Measurements from ENCODE around the gene FBXO4.

The FBXO4 gene

DNA sequence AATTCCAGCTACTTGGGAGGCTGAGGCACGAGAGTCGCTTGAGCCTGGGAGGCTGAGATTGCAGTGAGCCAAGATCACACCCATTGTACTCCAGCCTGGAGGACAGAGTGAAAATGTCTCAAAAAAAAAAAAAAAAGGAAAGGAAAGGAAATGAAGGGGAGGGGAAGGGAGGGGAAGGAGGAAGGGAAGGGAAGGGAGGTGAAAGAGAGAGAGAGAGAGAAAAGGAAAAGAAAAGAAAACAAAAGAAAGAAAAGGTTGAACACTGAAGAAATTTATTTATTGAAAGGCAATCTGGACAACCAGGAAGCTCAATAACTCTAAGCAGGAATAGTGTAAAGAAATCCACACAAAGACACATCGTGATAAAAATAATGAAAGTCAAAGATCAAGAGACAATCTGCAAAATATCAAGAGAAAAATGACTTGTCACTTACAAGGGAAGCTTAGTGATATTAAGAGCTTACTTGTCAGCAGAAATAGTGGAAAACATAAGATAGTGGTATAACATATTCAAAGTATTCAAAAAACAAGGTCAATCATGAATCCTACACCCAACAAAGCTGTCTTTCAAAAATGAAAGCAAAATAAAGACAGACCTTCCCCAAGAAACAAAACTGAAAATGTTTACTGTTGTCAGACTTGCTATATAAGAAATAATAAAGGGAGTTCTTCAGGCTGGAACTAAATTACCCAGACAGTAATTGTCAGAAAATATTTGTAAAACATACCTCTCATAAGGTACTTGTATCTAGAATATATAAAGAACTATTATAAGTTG lies 31.8 kb upstream of the FBXO4 start:
- Histone ChIP-seq H3K36me3 (ENCODE audit: control insufficient read depth in 1 of 2, insufficient read depth in 2 of 2, low read length in 2 of 2) (no peaks in the 10 kb centered on the region), H3K4me1 (ENCODE audit: control insufficient read depth in 1 of 2, insufficient read depth in 2 of 2, low read length in 2 of 2) (no peaks in the 10 kb centered on the region), H3K27me3 (ENCODE audit: low read depth, low read length) (no peaks in the 10 kb centered on the region), H3K4me3 (ENCODE audit: low read depth in 1 of 2, low read length in 2 of 2) (no peak overlapping the region), H3K27ac (ENCODE audit: low read length) (no peak overlapping the region), H3K9me3 (ENCODE audit: control insufficient read depth in 1 of 2, low read length in 2 of 2) (no peaks in the 10 kb centered on the region)

DNA sequence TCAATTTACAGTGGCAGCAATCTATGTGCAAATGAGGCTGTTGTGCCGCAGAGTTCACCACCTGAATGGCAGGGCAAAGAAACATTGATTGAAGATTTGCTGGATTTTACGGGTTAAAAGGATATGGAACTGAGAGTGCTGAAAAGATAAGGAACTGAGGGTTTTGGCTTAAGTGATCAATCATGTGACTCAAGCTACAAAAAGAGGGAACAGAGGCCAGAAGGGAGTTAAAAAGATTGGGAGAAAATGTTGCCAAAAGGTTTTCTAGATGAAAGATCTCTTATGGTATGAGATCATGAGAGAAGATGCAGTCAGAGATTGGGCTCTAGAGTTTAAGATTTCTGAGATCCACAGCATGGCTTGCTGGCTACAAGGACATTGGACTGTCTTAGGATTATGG lies 28.9 kb upstream of the FBXO4 start:
- Histone ChIP-seq H3K4me3 (ENCODE audit: low read depth in 1 of 2, low read length in 2 of 2) (no peak overlapping the region), H3K4me1 (ENCODE audit: control insufficient read depth in 1 of 2, insufficient read depth in 2 of 2, low read length in 2 of 2) (no peaks in the 10 kb centered on the region), H3K27ac (ENCODE audit: low read length) (no peak overlapping the region)

DNA sequence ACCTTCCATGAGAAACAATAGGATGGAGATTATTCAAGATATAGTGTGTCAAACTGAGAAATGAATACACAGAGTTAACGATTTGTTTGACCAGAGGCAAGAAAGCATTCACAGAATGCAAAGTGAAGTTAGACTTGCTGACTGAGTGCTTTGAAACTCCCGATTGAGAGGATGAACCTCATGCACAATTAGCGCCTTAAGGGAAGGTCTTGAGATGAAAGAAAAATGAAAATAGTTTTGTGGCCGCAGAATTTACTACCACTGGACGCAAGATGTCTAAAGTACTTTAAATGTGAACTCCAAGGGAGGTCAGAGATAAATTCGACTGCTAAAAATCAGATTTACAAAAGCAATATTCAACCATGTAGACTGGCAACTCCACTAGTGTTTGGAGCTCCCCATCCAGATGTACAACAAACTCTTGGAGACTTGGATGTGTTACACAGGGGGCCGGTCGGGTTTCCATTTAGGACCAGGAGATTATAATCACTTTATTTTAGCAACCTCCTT lies 21.6 kb upstream of the FBXO4 start:
- Histone ChIP-seq H3K9me3 (ENCODE audit: control insufficient read depth in 1 of 2, low read length in 2 of 2) (no peaks in the 10 kb centered on the region), H3K36me3 (ENCODE audit: control insufficient read depth in 1 of 2, insufficient read depth in 2 of 2, low read length in 2 of 2) (peaks cover 10 to 16% of the 10 kb centered on the region in 2 donors), H3K4me1 (ENCODE audit: control insufficient read depth in 1 of 2, insufficient read depth in 2 of 2, low read length in 2 of 2) (peaks cover 13 to 20% of the 10 kb centered on the region in 2 donors), H3K27me3 (ENCODE audit: low read depth, low read length) (no peaks in the 10 kb centered on the region), H3K27ac (ENCODE audit: low read length) (peak overlapping the region; percentile 85), H3K4me3 (ENCODE audit: low read depth in 1 of 2, low read length in 2 of 2) (peak overlapping the region; percentile 86 to 88)

More for the DNA sequence above, 28.9 kb upstream of the FBXO4 start:
- H3K9me3 ChIP-seq (ENCODE audit: control insufficient read depth in 1 of 2, low read length in 2 of 2), result no peaks in the 10 kb centered on the region
- H3K27me3 ChIP-seq (ENCODE audit: low read depth, low read length), result no peaks in the 10 kb centered on the region
- no peaks in the 10 kb centered on the region for H3K36me3 ChIP-seq (ENCODE audit: control insufficient read depth in 1 of 2, insufficient read depth in 2 of 2, low read length in 2 of 2)

DNA sequence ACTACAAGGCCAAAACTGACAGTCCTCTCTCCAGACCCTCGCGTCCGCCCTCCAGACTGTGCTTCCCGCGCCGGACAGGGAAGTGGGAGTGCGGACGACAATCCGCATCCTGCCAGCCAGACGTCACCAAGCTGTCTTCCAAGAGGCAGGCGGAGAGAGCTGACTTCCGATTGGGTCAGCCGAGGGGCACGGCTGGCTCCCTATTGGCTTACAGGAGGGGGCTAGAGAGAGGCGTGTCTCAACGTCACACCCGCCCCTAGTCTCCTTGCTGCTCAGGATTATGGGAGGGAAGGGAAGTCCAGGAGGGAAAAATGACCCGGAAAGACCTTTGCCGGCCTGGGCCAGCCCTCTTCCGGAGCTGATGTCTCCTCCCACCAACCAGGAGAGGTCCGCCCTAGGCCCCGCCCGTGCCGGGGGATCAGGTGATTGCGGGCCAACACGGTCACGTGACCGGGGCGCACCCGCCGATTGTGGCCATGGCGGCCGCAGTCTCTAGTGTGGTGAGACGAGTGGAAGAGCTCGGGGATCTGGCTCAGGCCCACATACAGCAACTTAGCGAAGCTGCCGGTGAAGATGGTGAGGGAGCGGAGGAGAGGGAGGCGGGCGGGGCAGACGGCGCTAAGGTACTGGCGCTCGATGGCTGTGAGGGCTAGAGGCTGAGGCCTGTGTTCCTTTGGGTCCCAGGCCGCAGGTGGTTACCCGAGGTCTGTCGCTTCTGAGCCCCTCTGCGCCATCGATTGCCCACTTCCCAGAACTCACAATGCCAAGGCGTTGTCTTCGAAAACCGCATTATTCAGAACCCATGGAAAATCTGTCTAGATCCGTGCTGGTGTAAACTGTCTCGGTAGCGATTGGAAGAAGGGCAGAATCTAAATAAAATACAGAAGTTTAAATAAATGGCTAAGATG lies 20.9 kb upstream of the FBXO4 start, which contains the start of gene RIMOC1:
Gene RIMOC1, plus strand, starts transcription at position 453 of the 908 bp plus-strand sequence. Its CDS starts 24 bp downstream, at position 477.
- Histone ChIP-seq H3K4me3 (ENCODE audit: low read depth in 1 of 2, low read length in 2 of 2) (peak within 1 kb of the TSS; percentile 86 to 88), H3K4me1 (ENCODE audit: control insufficient read depth in 1 of 2, insufficient read depth in 2 of 2, low read length in 2 of 2) (peaks cover 13 to 20% of the 10 kb centered on the region in 2 donors), H3K36me3 (ENCODE audit: control insufficient read depth in 1 of 2, insufficient read depth in 2 of 2, low read length in 2 of 2) (peaks cover 17 to 22% of the 10 kb centered on the region in 2 donors), H3K27ac (ENCODE audit: low read length) (peak within 1 kb of the TSS; percentile 94), H3K9me3 (ENCODE audit: control insufficient read depth in 1 of 2, low read length in 2 of 2) (no peaks in the 10 kb centered on the region), H3K27me3 (ENCODE audit: low read depth, low read length) (no peaks in the 10 kb centered on the region)

DNA sequence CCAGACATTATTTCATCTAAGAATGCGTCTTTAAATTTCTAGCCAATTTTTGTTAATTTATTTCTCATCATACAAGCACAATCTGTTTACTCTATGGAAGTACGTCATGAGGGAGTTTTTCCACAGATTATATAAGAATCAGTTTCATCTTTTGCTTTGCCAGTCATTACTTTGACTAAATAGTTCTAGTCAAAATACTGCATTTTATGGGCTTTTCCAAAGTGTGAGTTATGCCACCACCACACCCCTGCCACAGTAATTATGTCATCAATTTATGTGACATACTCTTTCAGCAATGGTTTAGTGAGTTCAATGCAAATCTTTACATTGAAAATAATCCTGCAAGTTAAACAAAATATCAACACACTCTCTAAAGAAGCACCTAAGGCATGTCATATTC lies 18.9 kb upstream of the FBXO4 start:
- no peaks in the 10 kb centered on the region for H3K27me3 ChIP-seq (ENCODE audit: low read depth, low read length)
- H3K9me3 ChIP-seq (ENCODE audit: control insufficient read depth in 1 of 2, low read length in 2 of 2), result no peaks in the 10 kb centered on the region
- no peak overlapping the region for H3K4me3 ChIP-seq (ENCODE audit: low read depth in 1 of 2, low read length in 2 of 2)
- peaks cover 29 to 32% of the 10 kb centered on the region in 2 donors for H3K36me3 ChIP-seq (ENCODE audit: control insufficient read depth in 1 of 2, insufficient read depth in 2 of 2, low read length in 2 of 2)
- no peak overlapping the region for H3K27ac ChIP-seq (ENCODE audit: low read length)
- peaks cover 13 to 20% of the 10 kb centered on the region in 2 donors for H3K4me1 ChIP-seq (ENCODE audit: control insufficient read depth in 1 of 2, insufficient read depth in 2 of 2, low read length in 2 of 2)

DNA sequence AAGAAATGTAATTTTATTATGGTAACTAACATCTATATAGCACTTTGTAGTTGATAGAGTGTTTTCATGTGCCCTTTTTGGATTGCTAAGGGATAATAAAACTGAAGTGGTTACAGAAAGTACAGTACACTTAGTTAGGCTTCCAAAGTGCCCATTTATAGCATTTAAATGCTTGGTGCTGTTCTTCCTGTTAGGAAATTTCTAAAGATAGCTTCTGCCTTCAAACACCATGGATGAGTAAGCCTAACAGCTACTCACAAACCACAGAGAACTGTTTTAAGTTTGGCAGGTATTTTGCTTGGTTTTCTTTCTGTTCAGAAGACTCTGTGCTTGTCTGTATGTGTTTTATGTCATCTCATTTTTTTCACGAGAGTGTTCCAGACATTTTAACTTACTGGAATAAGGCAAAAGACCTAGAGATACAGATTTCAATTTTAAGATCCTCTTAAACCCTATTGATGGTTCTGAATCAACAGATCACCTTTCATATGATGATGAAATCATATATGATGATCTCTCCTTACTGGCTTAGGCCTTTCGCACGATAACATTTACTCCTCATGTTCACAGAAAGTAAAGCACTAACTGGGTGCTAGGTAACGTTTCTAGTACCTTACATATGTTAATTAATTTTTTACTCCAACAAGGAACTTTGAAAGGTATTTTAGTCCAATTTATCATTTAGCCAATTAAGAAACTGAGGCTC lies 16.6 kb upstream of the FBXO4 start:
- peaks cover 9 to 20% of the 10 kb centered on the region in 2 donors for H3K4me1 ChIP-seq (ENCODE audit: control insufficient read depth in 1 of 2, insufficient read depth in 2 of 2, low read length in 2 of 2)
- H3K27ac ChIP-seq (ENCODE audit: low read length), result peak overlapping the region; percentile 80
- H3K4me3 ChIP-seq (ENCODE audit: low read depth in 1 of 2, low read length in 2 of 2), result no peak overlapping the region
- no peaks in the 10 kb centered on the region for H3K27me3 ChIP-seq (ENCODE audit: low read depth, low read length)
- H3K36me3 ChIP-seq (ENCODE audit: control insufficient read depth in 1 of 2, insufficient read depth in 2 of 2, low read length in 2 of 2), result peaks cover 48% of the 10 kb centered on the region in 2 donors
- H3K9me3 ChIP-seq (ENCODE audit: control insufficient read depth in 1 of 2, low read length in 2 of 2), result no peaks in the 10 kb centered on the region

DNA sequence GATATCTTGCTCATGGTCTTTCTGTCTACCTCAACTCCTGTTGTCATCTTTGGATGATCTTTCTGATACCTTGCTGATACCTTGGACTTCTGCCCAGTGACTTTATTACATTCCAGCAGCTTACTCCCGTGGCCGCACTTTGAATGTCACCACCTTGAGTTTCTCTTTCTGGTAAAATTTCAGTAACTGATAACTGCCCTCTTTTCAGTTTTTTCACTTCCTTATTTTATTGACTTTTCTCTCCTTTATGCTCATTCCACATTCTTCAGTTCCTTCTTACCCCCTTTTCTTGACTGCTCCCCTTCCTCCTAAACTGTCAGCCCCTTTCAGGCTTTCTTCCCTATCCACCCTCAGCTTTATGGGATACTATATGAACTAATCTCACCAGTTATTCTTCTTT lies 7.0 kb upstream of the FBXO4 start:
- no peaks in the 10 kb centered on the region for H3K27me3 ChIP-seq (ENCODE audit: low read depth, low read length)
- H3K9me3 ChIP-seq (ENCODE audit: control insufficient read depth in 1 of 2, low read length in 2 of 2), result no peaks in the 10 kb centered on the region
- H3K27ac ChIP-seq (ENCODE audit: low read length), result no peak overlapping the region
- H3K4me3 ChIP-seq (ENCODE audit: low read depth in 1 of 2, low read length in 2 of 2), result no peak overlapping the region
- H3K36me3 ChIP-seq (ENCODE audit: control insufficient read depth in 1 of 2, insufficient read depth in 2 of 2, low read length in 2 of 2), result peaks cover 57 to 68% of the 10 kb centered on the region in 2 donors
- no peaks in the 10 kb centered on the region for H3K4me1 ChIP-seq (ENCODE audit: control insufficient read depth in 1 of 2, insufficient read depth in 2 of 2, low read length in 2 of 2)

DNA sequence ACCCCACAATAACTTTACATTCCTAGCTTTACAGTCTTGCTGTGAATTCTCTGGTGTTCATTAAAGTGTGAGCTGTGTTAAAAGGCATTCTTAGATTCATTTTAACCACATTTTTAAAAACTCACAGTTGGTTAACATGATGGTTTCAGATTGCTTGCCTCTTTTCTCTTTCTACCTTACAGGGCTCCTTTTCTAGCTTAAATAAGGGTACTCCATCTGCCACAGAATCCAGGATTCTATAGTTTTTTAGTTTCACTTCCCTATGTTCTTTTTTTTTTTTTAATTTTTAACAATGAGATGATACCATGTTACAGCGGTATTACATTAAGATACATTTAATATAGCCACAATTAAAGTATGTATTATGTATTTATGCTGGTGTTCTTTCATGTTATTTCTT lies 3.9 kb upstream of the FBXO4 start:
- no peaks in the 10 kb centered on the region for H3K9me3 ChIP-seq (ENCODE audit: control insufficient read depth in 1 of 2, low read length in 2 of 2)
- H3K27me3 ChIP-seq (ENCODE audit: low read depth, low read length), result no peaks in the 10 kb centered on the region
- peaks cover 44 to 48% of the 10 kb centered on the region in 2 donors for H3K36me3 ChIP-seq (ENCODE audit: control insufficient read depth in 1 of 2, insufficient read depth in 2 of 2, low read length in 2 of 2)
- H3K27ac ChIP-seq (ENCODE audit: low read length), result no peak overlapping the region
- peaks cover 0 to 5% of the 10 kb centered on the region in 2 donors for H3K4me1 ChIP-seq (ENCODE audit: control insufficient read depth in 1 of 2, insufficient read depth in 2 of 2, low read length in 2 of 2)
- no peak overlapping the region for H3K4me3 ChIP-seq (ENCODE audit: low read depth in 1 of 2, low read length in 2 of 2)

DNA sequence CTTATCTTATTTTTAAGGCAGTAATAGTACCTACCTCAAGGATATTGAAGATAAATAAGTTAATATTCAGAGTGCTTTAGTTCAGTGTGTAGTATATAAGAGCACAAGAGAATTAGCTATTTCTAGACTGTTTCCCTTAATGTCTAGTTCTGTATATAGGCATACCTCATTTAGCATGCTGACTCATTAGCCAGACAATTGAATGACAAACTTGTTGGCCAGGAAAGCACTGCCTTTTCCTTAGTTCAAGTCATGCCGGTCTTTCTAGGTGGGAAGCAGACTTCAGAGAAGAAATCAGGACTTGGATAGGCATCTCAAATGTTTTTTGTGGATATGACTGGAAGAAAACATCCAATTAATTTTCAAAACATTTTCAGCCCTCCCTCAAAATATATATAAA lies 3.2 kb upstream of the FBXO4 start:
- no peak overlapping the region for H3K4me3 ChIP-seq (ENCODE audit: low read depth in 1 of 2, low read length in 2 of 2)
- H3K9me3 ChIP-seq (ENCODE audit: control insufficient read depth in 1 of 2, low read length in 2 of 2), result no peaks in the 10 kb centered on the region
- H3K4me1 ChIP-seq (ENCODE audit: control insufficient read depth in 1 of 2, insufficient read depth in 2 of 2, low read length in 2 of 2), result peaks cover 0 to 5% of the 10 kb centered on the region in 2 donors
- H3K36me3 ChIP-seq (ENCODE audit: control insufficient read depth in 1 of 2, insufficient read depth in 2 of 2, low read length in 2 of 2), result peaks cover 38 to 43% of the 10 kb centered on the region in 2 donors
- no peaks in the 10 kb centered on the region for H3K27me3 ChIP-seq (ENCODE audit: low read depth, low read length)
- no peak overlapping the region for H3K27ac ChIP-seq (ENCODE audit: low read length)

DNA sequence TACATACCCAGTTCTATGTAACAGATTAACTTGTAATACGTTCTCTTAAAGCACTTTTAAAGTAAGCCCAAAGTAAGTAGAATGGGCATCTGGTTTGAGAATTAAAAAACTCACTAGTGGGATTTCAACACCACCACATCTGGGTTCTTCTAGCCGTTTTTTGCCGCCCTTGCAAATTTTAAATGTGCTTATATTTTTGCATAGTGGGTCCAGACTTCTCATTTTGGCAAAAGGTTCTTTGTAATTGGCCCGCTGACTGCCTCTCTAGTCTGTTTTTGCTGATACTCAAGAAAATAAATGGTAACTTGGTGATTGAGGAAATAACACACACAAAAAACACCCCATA lies 582 bp upstream of the FBXO4 start:
- Histone ChIP-seq H3K9me3 (ENCODE audit: control insufficient read depth in 1 of 2, low read length in 2 of 2) (no peaks in the 10 kb centered on the region), H3K27ac (ENCODE audit: low read length) (peak overlapping the region; percentile 90), H3K4me1 (ENCODE audit: control insufficient read depth in 1 of 2, insufficient read depth in 2 of 2, low read length in 2 of 2) (peaks cover 0 to 5% of the 10 kb centered on the region in 2 donors), H3K36me3 (ENCODE audit: control insufficient read depth in 1 of 2, insufficient read depth in 2 of 2, low read length in 2 of 2) (peaks cover 16 to 29% of the 10 kb centered on the region in 2 donors), H3K4me3 (ENCODE audit: low read depth in 1 of 2, low read length in 2 of 2) (peak overlapping the region; percentile 72 to 73), H3K27me3 (ENCODE audit: low read depth, low read length) (no peaks in the 10 kb centered on the region)
